C1 segment of cervical spinal cord (tissue), 14 donors: Measurements from ENCODE around the gene EXOSC7.
"Not testable (repeated sequence)": the region's sequence is repeated elsewhere in the genome, so short reads cannot be mapped to it uniquely, and the experiment has no call there.

Experiments used
- DNase-seq, 14 donors: peaks; one replicate each; lab custom pipeline; 2025; lab: John Stamatoyannopoulos, UW

Gene EXOSC7

GRCh38 chr3:44976002-44976815 lies at the start of gene EXOSC7, which contains the start of gene ZDHHC3:
Gene EXOSC7 (plus strand): TSS chr3:44976244. CDS start chr3:44976278, 34 bp downstream.
Gene ZDHHC3 (minus strand): TSS chr3:44976174. CDS start chr3:44959436, 16,738 bp downstream.
- peak; percentile 38 to 93 (median 76) for DNase-seq

GRCh38 chr3:44926921-44927320 lies 49.1 kb upstream of the EXOSC7 start:
- no peak for DNase-seq

- DNase-seq: no peak
These were observed 48.7 kb upstream of the EXOSC7 start for GRCh38 chr3:44927371-44927770.

GRCh38 chr3:44929782-44930181 lies 46.3 kb upstream of the EXOSC7 start:
- DNase-seq: no peak

GRCh38 chr3:44930911-44931310 lies 45.1 kb upstream of the EXOSC7 start:
- no peak for DNase-seq

- DNase-seq: no peak
These were observed 44.3 kb upstream of the EXOSC7 start for GRCh38 chr3:44931791-44932190.

GRCh38 chr3:44932271-44932670 lies 43.8 kb upstream of the EXOSC7 start:
- no peak for DNase-seq

- no peak for DNase-seq
These were observed 42.8 kb upstream of the EXOSC7 start for GRCh38 chr3:44932986-44933944.

GRCh38 chr3:44939581-44940036 lies 36.4 kb upstream of the EXOSC7 start:
- peak in 4 of 14 donors; percentile 6 to 70 (median 26) for DNase-seq

- DNase-seq: no peak
These were observed 33.7 kb upstream of the EXOSC7 start for GRCh38 chr3:44942202-44942921.

GRCh38 chr3:44948239-44948638 lies 27.8 kb upstream of the EXOSC7 start:
- DNase-seq: no peak

- DNase-seq: not testable (repeated sequence)
These were observed 26.3 kb upstream of the EXOSC7 start for GRCh38 chr3:44949770-44950169.

- DNase-seq: no peak
These were observed 25.7 kb upstream of the EXOSC7 start for GRCh38 chr3:44950275-44950734.

- DNase-seq: no peak
These were observed 23.4 kb upstream of the EXOSC7 start for GRCh38 chr3:44952689-44953088.

- DNase-seq: no peak
These were observed 21.7 kb upstream of the EXOSC7 start for GRCh38 chr3:44954304-44954703.

GRCh38 chr3:44954962-44955361 lies 21.1 kb upstream of the EXOSC7 start:
- peak in 2 of 14 donors; percentile 2 to 28 for DNase-seq

GRCh38 chr3:44955917-44956316 lies 20.1 kb upstream of the EXOSC7 start:
- peak in 1 of 14 donors; percentile 13 for DNase-seq

- no peak for DNase-seq
These were observed 18.1 kb upstream of the EXOSC7 start for GRCh38 chr3:44957986-44958385.

- DNase-seq: no peak
These were observed 17.7 kb upstream of the EXOSC7 start for GRCh38 chr3:44958386-44958785.

- no peak for DNase-seq
These were observed 15.5 kb upstream of the EXOSC7 start for GRCh38 chr3:44960387-44961026.

GRCh38 chr3:44961888-44962287 lies 14.2 kb upstream of the EXOSC7 start:
- DNase-seq: no peak
